Measurements from ENCODE around the gene CLDN9. TPM values are rescaled to one million over a fixed set of nuclear protein-coding genes. Genes with fewer than 3 reads are reported as not detected.

Gene CLDN9
- total RNA-seq, 4 donors from 2014 or later, result 0.32 to 0.39 TPM; not detected in 2

DNA sequence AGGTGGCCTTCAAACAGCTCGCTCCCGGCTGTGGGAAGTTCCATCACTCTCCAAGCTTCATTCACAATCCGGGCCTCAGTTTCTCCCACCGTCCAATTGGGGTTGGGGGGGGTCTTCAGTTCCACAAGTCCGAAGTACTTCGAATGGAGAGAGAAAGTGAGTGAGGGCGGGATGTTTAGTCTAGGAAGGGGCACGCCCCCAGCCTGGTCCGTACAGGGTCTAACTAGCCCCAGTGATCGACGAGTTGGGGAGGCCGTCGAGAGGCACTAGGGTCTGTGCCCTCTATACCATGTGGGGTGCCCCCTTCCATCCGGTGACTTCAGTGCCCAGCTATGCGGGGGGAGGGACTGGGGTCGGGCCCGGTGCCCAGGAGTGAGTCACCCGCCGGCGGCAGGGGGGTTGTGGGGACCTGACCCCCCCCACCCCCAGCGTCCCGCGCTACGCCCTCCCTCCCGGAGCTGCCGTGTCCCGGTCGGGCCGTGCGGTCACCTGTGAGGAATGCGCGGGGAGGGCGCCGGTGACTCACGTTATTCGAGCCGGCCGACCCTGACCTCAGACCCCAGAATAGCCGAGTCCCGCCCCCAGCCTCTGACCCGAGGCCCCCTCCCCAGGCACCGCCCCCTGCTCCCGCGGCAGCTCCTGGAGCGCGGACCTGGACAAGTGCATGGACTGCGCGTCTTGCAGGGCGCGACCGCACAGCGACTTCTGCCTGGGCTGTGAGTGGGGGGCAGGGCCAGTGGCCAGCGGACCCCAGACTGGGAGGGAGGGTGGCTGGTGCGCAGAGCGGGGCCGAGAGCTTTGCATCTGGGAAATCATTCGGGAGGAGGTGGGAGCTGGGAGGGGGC lies 8.1 kb downstream of the CLDN9 start:
- Histone ChIP-seq H3K4me3 (peak overlapping the region; percentile 60 to 73), H3K36me3 (peaks cover 0 to 5% of the 10 kb centered on the region in 2 donors), H3K4me1 (peaks cover 0 to 69% (median 25%) of the 10 kb centered on the region in 3 donors), H3K27ac (peak overlapping the region; percentile 93 to 97 (median 96)), H3K9me3 (no peaks in the 10 kb centered on the region), H3K27me3 (peaks cover 33% of the 10 kb centered on the region)
- TF ChIP-seq, protein P1, sequence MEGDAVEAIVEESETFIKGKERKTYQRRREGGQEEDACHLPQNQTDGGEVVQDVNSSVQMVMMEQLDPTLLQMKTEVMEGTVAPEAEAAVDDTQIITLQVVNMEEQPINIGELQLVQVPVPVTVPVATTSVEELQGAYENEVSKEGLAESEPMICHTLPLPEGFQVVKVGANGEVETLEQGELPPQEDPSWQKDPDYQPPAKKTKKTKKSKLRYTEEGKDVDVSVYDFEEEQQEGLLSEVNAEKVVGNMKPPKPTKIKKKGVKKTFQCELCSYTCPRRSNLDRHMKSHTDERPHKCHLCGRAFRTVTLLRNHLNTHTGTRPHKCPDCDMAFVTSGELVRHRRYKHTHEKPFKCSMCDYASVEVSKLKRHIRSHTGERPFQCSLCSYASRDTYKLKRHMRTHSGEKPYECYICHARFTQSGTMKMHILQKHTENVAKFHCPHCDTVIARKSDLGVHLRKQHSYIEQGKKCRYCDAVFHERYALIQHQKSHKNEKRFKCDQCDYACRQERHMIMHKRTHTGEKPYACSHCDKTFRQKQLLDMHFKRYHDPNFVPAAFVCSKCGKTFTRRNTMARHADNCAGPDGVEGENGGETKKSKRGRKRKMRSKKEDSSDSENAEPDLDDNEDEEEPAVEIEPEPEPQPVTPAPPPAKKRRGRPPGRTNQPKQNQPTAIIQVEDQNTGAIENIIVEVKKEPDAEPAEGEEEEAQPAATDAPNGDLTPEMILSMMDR (IDR thresholded peaks at IDR 0.05), result no peak
- TF ChIP-seq POLR2AphosphoS5 (IDR thresholded peaks at IDR 0.05), result peak; percentile 97
- ATAC-seq, result peak; percentile 60
- WGBS, 2 donors (ENCODE audit: low coverage in 1 of 2), result 0% methylated on average over 1 of the region's 57 CpGs

DNA sequence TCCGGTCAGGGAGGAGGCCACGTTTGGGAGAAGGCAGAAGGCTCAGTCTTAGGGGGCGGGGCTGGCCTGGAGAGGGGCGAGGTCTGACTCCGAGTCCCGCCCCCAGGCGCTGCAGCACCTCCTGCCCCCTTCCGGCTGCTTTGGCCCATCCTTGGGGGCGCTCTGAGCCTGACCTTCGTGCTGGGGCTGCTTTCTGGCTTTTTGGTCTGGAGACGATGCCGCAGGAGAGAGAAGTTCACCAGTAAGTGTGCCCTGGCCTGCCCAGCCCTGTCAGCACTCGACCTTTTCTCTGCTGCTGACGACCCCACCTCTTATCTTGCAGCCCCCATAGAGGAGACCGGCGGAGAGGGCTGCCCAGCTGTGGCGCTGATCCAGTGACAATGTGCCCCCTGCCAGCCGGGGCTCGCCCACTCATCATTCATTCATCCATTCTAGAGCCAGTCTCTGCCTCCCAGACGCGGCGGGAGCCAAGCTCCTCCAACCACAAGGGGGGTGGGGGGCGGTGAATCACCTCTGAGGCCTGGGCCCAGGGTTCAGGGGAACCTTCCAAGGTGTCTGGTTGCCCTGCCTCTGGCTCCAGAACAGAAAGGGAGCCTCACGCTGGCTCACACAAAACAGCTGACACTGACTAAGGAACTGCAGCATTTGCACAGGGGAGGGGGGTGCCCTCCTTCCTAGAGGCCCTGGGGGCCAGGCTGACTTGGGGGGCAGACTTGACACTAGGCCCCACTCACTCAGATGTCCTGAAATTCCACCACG lies 8.9 kb downstream of the CLDN9 start:
- TF ChIP-seq EP300 (IDR thresholded peaks at IDR 0.05), result no peak
- TF ChIP-seq POLR2A (IDR thresholded peaks at IDR 0.05), result no peak
- peak; percentile 43 for TF ChIP-seq POLR2AphosphoS5 (IDR thresholded peaks at IDR 0.05)
- TF ChIP-seq, protein P1 (IDR thresholded peaks at IDR 0.05), result peak in 3 of 4 experiments; percentile 29 to 59 (median 42)
- peaks cover 0 to 13% of the 10 kb centered on the region in 2 donors for H3K36me3 ChIP-seq
- H3K27me3 ChIP-seq, result peaks cover 29% of the 10 kb centered on the region
- H3K4me1 ChIP-seq, result peaks cover 0 to 69% (median 25%) of the 10 kb centered on the region in 3 donors
- no peaks in the 10 kb centered on the region for H3K9me3 ChIP-seq
- peak overlapping the region; percentile 60 to 73 for H3K4me3 ChIP-seq
- H3K27ac ChIP-seq, result peak overlapping the region; percentile 93 to 97 (median 96)
- WGBS, 2 donors (ENCODE audit: low coverage in 1 of 2), result 10% methylated on average over 4 of the region's 25 CpGs; no CpG with 5 or more reads in 1 of the 2 donors
- ATAC-seq, result peak; percentile 32

DNA sequence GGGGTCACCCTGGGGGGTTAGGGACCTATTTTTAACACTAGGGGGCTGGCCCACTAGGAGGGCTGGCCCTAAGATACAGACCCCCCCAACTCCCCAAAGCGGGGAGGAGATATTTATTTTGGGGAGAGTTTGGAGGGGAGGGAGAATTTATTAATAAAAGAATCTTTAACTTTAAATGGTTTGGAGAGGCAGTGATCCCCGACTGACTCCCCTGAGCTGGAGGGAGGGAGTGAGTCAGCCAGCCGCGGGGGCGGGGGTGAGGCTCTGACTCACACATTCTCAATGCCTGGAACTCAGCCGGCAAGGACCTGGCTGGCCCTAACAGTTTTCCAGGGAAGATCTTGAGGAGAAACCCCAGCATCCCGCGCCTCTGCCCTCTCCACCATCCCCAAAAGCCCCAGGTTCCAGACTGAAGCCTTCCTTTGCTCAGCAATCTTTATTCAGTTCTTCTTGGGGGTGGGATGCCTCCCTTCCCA lies 9.5 kb downstream of the CLDN9 start:
- TF ChIP-seq POLR2AphosphoS5 (IDR thresholded peaks at IDR 0.05) (peak; percentile 92), EP300 (IDR thresholded peaks at IDR 0.05) (no peak), POLR2A (IDR thresholded peaks at IDR 0.05) (no peak)
- Histone ChIP-seq H3K27ac (peak overlapping the region; percentile 93 to 97 (median 96)), H3K4me1 (peaks cover 0 to 69% (median 25%) of the 10 kb centered on the region in 3 donors), H3K9me3 (no peaks in the 10 kb centered on the region), H3K36me3 (peaks cover 0 to 20% of the 10 kb centered on the region in 2 donors), H3K27me3 (peaks cover 23% of the 10 kb centered on the region), H3K4me3 (peak overlapping the region in 1 of 2 donors; percentile 81)
- WGBS, 2 donors (ENCODE audit: low coverage in 1 of 2), result 4 to 20% methylated on average over 1 to 7 of the region's 8 CpGs
- peak; percentile 66 for ATAC-seq

DNA sequence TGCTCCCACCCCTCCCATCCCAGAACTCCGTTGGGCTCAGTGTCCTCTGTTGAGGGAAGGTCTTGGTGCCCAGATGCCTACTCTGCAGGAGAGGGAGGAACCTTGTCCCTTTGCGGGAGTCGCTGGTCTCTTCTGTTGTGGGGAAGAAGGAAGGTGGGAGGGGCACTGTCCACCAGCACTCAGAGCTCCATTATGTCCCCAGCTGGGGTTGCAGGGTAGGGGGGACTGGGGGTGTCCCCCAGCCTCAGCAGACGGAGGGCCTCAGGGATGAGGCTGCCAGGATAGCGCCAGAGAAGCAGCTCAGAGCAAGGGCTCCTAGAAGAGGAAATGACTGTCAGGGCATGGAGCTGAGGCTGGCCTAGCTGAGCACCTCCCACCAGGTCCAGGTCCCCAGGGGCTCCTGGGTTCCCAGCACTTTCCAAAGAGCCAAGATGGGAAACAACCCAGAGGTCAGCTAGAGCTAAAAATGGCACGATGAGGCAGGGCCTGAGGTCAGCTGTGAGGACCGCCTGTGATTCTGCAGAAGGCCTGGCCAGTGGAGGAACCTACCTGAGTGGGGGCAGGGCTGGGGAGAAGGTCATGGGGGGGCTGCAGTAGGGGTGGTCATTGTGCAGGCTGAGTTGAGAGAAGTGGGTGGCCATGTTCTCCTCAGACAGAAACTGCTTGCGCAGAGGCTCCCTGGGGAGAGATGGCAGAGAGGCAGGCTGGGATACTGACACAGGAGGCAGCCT lies 10.1 kb downstream of the CLDN9 start:
- Histone ChIP-seq H3K36me3 (peaks cover 0 to 22% of the 10 kb centered on the region in 2 donors), H3K27me3 (peaks cover 17% of the 10 kb centered on the region), H3K4me3 (peak overlapping the region; percentile 60 to 81), H3K9me3 (no peaks in the 10 kb centered on the region), H3K27ac (peak overlapping the region; percentile 93 to 97 (median 96)), H3K4me1 (peaks cover 0 to 67% (median 25%) of the 10 kb centered on the region in 3 donors)
- TF ChIP-seq EP300 (IDR thresholded peaks at IDR 0.05) (no peak), POLR2A (IDR thresholded peaks at IDR 0.05) (no peak)
- TF ChIP-seq, protein P1 (IDR thresholded peaks at IDR 0.05), result no peak
- 0% methylated on average over 1 to 3 of the region's 8 CpGs for WGBS, 2 donors (ENCODE audit: low coverage in 1 of 2)
- ATAC-seq, result no peak

DNA sequence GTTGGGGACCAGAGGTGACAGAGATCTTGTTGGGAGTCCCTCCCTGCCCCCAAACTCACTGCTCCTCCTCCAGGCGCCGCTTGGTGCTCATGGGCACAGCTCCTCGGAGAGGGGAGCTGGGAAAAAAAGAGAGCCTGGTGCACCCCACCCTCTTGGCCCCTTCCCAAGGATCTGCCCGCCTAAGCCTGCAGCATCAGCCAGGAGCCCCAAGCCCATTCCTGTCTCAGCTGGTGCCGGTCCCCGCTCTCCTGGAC lies 10.6 kb downstream of the CLDN9 start:
- no peak for ATAC-seq

More for the DNA sequence above, 10.6 kb downstream of the CLDN9 start:
- no CpG with 5 or more reads among the region's 6 CpGs for WGBS, 2 donors (ENCODE audit: low coverage in 1 of 2)
- H3K27me3 ChIP-seq, result peaks cover 12% of the 10 kb centered on the region
- peaks cover 0 to 67% (median 29%) of the 10 kb centered on the region in 3 donors for H3K4me1 ChIP-seq
- H3K9me3 ChIP-seq, result no peaks in the 10 kb centered on the region
- TF ChIP-seq POLR2AphosphoS5 (IDR thresholded peaks at IDR 0.05), result no peak
- TF ChIP-seq, protein P1 (IDR thresholded peaks at IDR 0.05), result peak in 1 of 4 experiments; percentile 12
- peaks cover 0 to 22% of the 10 kb centered on the region in 2 donors for H3K36me3 ChIP-seq
- peak overlapping the region; percentile 60 to 81 for H3K4me3 ChIP-seq
- peak overlapping the region; percentile 93 to 97 (median 96) for H3K27ac ChIP-seq

All from gastroesophageal sphincter (tissue), 4 donors.